Neural progenitor cell (in vitro differentiated cells): ENCODE measurements around the gene SLC25A51. TPM values are rescaled to one million over a fixed set of nuclear protein-coding genes. Genes with fewer than 3 reads are reported as not detected.

ENCODE experiments used
- DNase-seq: peaks from one replicate; pipeline ENCODE4 v3.0.0-alpha.2; 2016; ENCODE audit warnings: low spot score
- H2AFZ ChIP-seq: fragments of 200-600 bp; sonication (generic); replicated peaks from 2 replicates; pipeline ENCODE4 v1.6.1; 2016; ENCODE audit warnings: antibody characterized with exemption
- H3F3A ChIP-seq: fragments of 200-600 bp; sonication (generic); 2 replicates; pipeline ENCODE4 v1.6.1; 2016; ENCODE audit warnings: antibody characterized with exemption, low read depth
- H3K27ac ChIP-seq: fragments of 200-600 bp; sonication (generic); 2 replicates; pipeline ENCODE4 v1.5.1; 2016; ENCODE audit warnings: mild to moderate bottlenecking
- H3K27me3 ChIP-seq: fragments of 200-600 bp; sonication (generic); 2 replicates; pipeline ENCODE4 v1.6.1; 2016; ENCODE audit warnings: mild to moderate bottlenecking, moderate library complexity
- H3K36me3 ChIP-seq: fragments of 200-600 bp; sonication (generic); 2 replicates; pipeline ENCODE4 v1.5.1; 2016
- H3K4me1 ChIP-seq: fragments of 200-600 bp; sonication (generic); 2 replicates; pipeline ENCODE4 v1.6.1; 2016; ENCODE audit warnings: mixed run types
- H3K4me2 ChIP-seq: fragments of 200-600 bp; sonication (generic); 2 replicates; pipeline ENCODE4 v1.6.1; 2016
- H3K4me3 ChIP-seq: fragments of 200-600 bp; sonication (generic); 2 replicates; pipeline ENCODE4 v1.5.1; 2016
- H3K79me2 ChIP-seq: fragments of 200-600 bp; sonication (generic); 2 replicates; pipeline ENCODE4 v1.6.1; 2016; ENCODE audit warnings: low read depth
- H3K9ac ChIP-seq: fragments of 200-600 bp; sonication (generic); 2 replicates; pipeline ENCODE4 v1.6.1; 2016
- H3K9me3 ChIP-seq: fragments of 200-600 bp; sonication (generic); 2 replicates; pipeline ENCODE4 v1.5.1; 2016; ENCODE audit warnings: low read depth
- H4K20me1 ChIP-seq: fragments of 200-600 bp; sonication (generic); 2 replicates; pipeline ENCODE4 v1.6.1; 2016; ENCODE audit warnings: low read depth
- H3K27ac Mint-ChIP-seq: 3 replicates; pipeline ENCODE4 v1.8.0; 2021; ENCODE audit warnings: mixed read lengths
- H3K27me3 Mint-ChIP-seq: 2 replicates; pipeline ENCODE4 v1.8.0; 2022; ENCODE audit warnings: low read depth, mild to moderate bottlenecking, inconsistent platforms, moderate library complexity, mixed read lengths; ENCODE audit not compliant: insufficient read depth
- H3K36me3 Mint-ChIP-seq: 3 replicates; pipeline ENCODE4 v1.8.0; 2021; ENCODE audit warnings: mixed read lengths
- H3K4me1 Mint-ChIP-seq: 3 replicates; pipeline ENCODE4 v1.8.0; 2021; ENCODE audit warnings: mixed read lengths
- H3K4me3 Mint-ChIP-seq: 3 replicates; pipeline ENCODE4 v1.8.0; 2021; ENCODE audit warnings: mild to moderate bottlenecking, moderate library complexity, mixed read lengths
- H3K9me3 Mint-ChIP-seq: 3 replicates; pipeline ENCODE4 v1.8.0; 2020; ENCODE audit warnings: mixed read lengths
- EZH2 ChIP-seq: fragments of 200-600 bp; sonication (generic); IDR thresholded peaks from 2 replicates; pipeline ENCODE4 v1.6.1; 2017; ENCODE audit warnings: antibody characterized with exemption, mild to moderate bottlenecking, moderate library complexity
- EZH2phosphoT487 ChIP-seq: fragments of 200-600 bp; sonication (generic); IDR thresholded peaks from 2 replicates; pipeline ENCODE4 v1.6.1; 2017; ENCODE audit warnings: antibody characterized with exemption
- total RNA-seq: library from RNA; depleted of rRNA; stranded (reverse); fragments of >200 nt; gene quantifications from 2 replicates; pipeline ENCODE4 v1.2.3, GENCODE V29; 2015; ENCODE audit warnings: low replicate concordance
- TF ChIP-seq, protein P1 (sequence below): fragments of 200-600 bp; sonication (generic); IDR thresholded peaks from 2 replicates; pipeline ENCODE4 v1.5.1; 2017; ENCODE audit warnings: antibody characterized with exemption, mild to moderate bottlenecking

SLC25A51 gene
- total RNA-seq, 1 donor from 2014 or later, result 24.6 TPM

DNA sequence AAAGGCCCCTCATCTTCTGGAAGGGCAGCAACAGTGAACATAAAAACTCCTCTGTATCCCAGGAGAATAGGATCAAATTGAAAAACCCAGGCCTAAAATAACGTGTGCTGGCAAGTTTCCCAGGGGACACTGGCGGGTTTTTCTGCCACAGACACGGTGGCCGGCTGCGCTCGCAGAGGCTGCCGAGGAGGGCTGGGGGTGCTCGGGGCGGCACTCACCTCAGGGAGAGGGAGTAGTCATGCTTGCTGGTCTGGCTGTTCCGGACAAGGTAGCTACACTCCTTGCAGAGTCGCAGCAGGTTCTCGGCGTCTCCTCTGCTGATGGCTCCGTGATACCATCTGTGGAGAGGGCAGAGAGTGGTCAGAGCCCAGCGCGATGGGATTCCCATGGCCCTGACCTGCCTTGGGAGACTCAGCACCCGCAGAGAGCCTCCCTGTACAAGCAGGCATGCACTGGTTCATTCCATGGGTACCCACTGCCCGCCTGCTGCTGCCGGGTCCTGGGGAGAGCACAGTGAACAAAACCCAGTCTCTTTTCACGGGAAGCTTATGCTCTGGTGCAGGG lies 44.6 kb upstream of the SLC25A51 start:
- peaks cover 7% of the 10 kb centered on the region for H3K4me1 ChIP-seq
- Mint-ChIP-seq H3K36me3 (peaks cover 13% of the 10 kb centered on the region), H3K27me3 (no peaks in the 10 kb centered on the region), H3K4me1 (peaks cover 9% of the 10 kb centered on the region), H3K27ac (no peak overlapping the region), H3K4me3 (no peak overlapping the region), H3K9me3 (no peaks in the 10 kb centered on the region)
- H3K79me2 ChIP-seq, result no peaks in the 10 kb centered on the region
- H3K9ac ChIP-seq, result no peak overlapping the region
- no peak overlapping the region for H2AFZ ChIP-seq
- H3K27me3 ChIP-seq, result no peaks in the 10 kb centered on the region
- H3K4me3 ChIP-seq, result no peak overlapping the region
- H3K36me3 ChIP-seq, result no peaks in the 10 kb centered on the region
- no peak overlapping the region for H3K27ac ChIP-seq
- DNase-seq, result no peak
- H4K20me1 ChIP-seq, result no peaks in the 10 kb centered on the region
- H3K4me2 ChIP-seq, result no peak overlapping the region
- no peaks in the 10 kb centered on the region for H3K9me3 ChIP-seq
- TF ChIP-seq EZH2 (no peak), EZH2phosphoT487 (no peak)
- TF ChIP-seq, protein P1, sequence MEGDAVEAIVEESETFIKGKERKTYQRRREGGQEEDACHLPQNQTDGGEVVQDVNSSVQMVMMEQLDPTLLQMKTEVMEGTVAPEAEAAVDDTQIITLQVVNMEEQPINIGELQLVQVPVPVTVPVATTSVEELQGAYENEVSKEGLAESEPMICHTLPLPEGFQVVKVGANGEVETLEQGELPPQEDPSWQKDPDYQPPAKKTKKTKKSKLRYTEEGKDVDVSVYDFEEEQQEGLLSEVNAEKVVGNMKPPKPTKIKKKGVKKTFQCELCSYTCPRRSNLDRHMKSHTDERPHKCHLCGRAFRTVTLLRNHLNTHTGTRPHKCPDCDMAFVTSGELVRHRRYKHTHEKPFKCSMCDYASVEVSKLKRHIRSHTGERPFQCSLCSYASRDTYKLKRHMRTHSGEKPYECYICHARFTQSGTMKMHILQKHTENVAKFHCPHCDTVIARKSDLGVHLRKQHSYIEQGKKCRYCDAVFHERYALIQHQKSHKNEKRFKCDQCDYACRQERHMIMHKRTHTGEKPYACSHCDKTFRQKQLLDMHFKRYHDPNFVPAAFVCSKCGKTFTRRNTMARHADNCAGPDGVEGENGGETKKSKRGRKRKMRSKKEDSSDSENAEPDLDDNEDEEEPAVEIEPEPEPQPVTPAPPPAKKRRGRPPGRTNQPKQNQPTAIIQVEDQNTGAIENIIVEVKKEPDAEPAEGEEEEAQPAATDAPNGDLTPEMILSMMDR, result no peak
- H3F3A ChIP-seq, result no peaks in the 10 kb centered on the region

DNA sequence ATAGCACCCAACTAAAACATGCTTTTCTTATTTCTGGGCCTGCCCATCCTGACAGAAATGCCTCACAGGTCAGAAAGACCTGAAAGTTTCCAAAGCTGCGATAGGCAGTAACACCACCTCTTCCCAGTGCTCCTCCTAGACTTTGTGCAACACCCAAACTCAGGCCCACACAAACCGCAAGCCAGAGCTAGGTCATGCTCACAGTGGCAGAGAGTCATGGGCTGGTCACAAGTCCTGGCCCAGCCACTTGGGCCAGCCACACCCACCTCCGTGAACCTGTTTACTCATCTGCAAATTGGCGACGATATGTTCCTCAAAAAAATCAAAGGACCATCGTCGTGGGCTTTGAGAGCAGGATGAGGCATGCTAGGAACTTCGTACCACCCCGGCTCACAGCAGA lies 44.0 kb upstream of the SLC25A51 start:
- no peaks in the 10 kb centered on the region for H3K36me3 ChIP-seq
- H3K9me3 ChIP-seq, result no peaks in the 10 kb centered on the region
- H3K27me3 ChIP-seq, result no peaks in the 10 kb centered on the region
- no peak for DNase-seq
- no peak overlapping the region for H2AFZ ChIP-seq
- Mint-ChIP-seq H3K4me3 (no peak overlapping the region), H3K9me3 (no peaks in the 10 kb centered on the region), H3K27me3 (no peaks in the 10 kb centered on the region), H3K36me3 (peaks cover 13% of the 10 kb centered on the region), H3K4me1 (peaks cover 13% of the 10 kb centered on the region), H3K27ac (no peak overlapping the region)
- no peak for TF ChIP-seq EZH2
- TF ChIP-seq, protein P1, result no peak
- TF ChIP-seq EZH2phosphoT487, result no peak
- no peaks in the 10 kb centered on the region for H3K79me2 ChIP-seq
- H3K4me2 ChIP-seq, result no peak overlapping the region
- H4K20me1 ChIP-seq, result no peaks in the 10 kb centered on the region
- H3K27ac ChIP-seq, result no peak overlapping the region
- peaks cover 12% of the 10 kb centered on the region for H3K4me1 ChIP-seq
- no peaks in the 10 kb centered on the region for H3F3A ChIP-seq
- no peak overlapping the region for H3K9ac ChIP-seq
- H3K4me3 ChIP-seq, result no peak overlapping the region

DNA sequence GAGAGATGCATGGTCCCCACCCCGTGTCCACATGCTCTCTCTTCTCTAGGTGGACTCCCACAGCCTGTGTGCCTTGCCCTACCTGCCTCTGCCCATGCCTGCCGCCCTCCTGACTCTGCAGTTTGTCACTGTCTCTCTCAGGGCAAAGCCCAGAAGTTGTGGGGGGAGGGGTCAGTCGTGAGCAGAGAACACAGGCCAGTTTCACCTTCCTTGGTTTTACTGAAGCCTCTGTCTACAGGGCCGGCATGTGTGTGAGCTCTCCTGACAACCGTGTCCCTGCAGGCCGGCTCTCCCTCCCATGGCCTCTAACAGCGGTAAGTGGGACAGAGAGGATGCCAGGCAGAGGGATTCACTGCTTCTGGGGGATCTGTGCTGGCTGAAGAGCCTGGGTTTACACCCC lies 43.5 kb upstream of the SLC25A51 start:
- Histone ChIP-seq H3K27ac (no peak overlapping the region), H2AFZ (no peak overlapping the region), H3F3A (no peaks in the 10 kb centered on the region), H3K4me3 (no peak overlapping the region), H3K27me3 (no peaks in the 10 kb centered on the region), H3K4me2 (no peak overlapping the region), H3K79me2 (no peaks in the 10 kb centered on the region), H4K20me1 (no peaks in the 10 kb centered on the region), H3K36me3 (no peaks in the 10 kb centered on the region), H3K9ac (no peak overlapping the region), H3K4me1 (peaks cover 14% of the 10 kb centered on the region), H3K9me3 (no peaks in the 10 kb centered on the region)
- Mint-ChIP-seq H3K27ac (peak overlapping the region; percentile 39), H3K36me3 (peaks cover 9% of the 10 kb centered on the region), H3K4me3 (no peak overlapping the region), H3K27me3 (no peaks in the 10 kb centered on the region), H3K4me1 (peaks cover 14% of the 10 kb centered on the region), H3K9me3 (no peaks in the 10 kb centered on the region)
- DNase-seq, result no peak
- TF ChIP-seq EZH2phosphoT487 (no peak), EZH2 (no peak)
- TF ChIP-seq, protein P1, result no peak
